WTC11 (cell line): ENCODE data around the gene C4orf33.

ENCODE experiments used
- CBFB ChIP-seq: sonication (generic); formaldehyde crosslinking; IDR thresholded peaks from 2 replicates; pipeline ENCODE4 v1.8.1; 2022; ENCODE audit warnings: mild to moderate bottlenecking, low read depth, missing genetic modification reagents
- CTCF ChIP-seq: fragments of 200-600 bp; IDR thresholded peaks from 2 replicates; pipeline ENCODE4 v1.8.0; 2022; ENCODE audit warnings: antibody characterized with exemption
- E2F4 ChIP-seq: sonication (generic); formaldehyde crosslinking; IDR thresholded peaks from 2 replicates; pipeline ENCODE4 v1.8.1; 2022; ENCODE audit warnings: low read depth, mild to moderate bottlenecking, moderate library complexity, missing genetic modification reagents, borderline replicate concordance
- FOXP1 ChIP-seq: sonication (generic); formaldehyde crosslinking; IDR thresholded peaks from 2 replicates; pipeline ENCODE4 v1.8.0; 2022; ENCODE audit warnings: missing genetic modification reagents, mild to moderate bottlenecking, moderate library complexity, borderline replicate concordance
- HMGXB4 ChIP-seq: sonication (generic); formaldehyde crosslinking; IDR thresholded peaks from 2 replicates; pipeline ENCODE4 v1.8.1; 2023; ENCODE audit warnings: mild to moderate bottlenecking, moderate library complexity, missing genetic modification reagents
- NFE2L1 ChIP-seq: sonication (generic); formaldehyde crosslinking; IDR thresholded peaks from 2 replicates; pipeline ENCODE4 v1.8.1; 2023; ENCODE audit warnings: missing genetic modification reagents
- RELA ChIP-seq: sonication (generic); formaldehyde crosslinking; IDR thresholded peaks from 2 replicates; pipeline ENCODE4 v1.8.1; 2022; ENCODE audit warnings: missing genetic modification reagents, mild to moderate bottlenecking, borderline replicate concordance
- TEAD4 ChIP-seq: sonication (generic); formaldehyde crosslinking; IDR thresholded peaks from 2 replicates; pipeline ENCODE4 v1.8.0; 2022; ENCODE audit warnings: mild to moderate bottlenecking, missing genetic modification reagents
- USF2 ChIP-seq: sonication (generic); formaldehyde crosslinking; IDR thresholded peaks from 2 replicates; pipeline ENCODE4 v1.8.1; 2023; ENCODE audit warnings: mild to moderate bottlenecking, missing genetic modification reagents, moderate library complexity
- ZNF425 ChIP-seq: fragments of 250-450 bp; sonication (Bioruptor Pico); conservative IDR thresholded peaks from 2 replicates; pipeline ENCODE4 v1.9.0; 2021; ENCODE audit warnings: mild to moderate bottlenecking

- TF ChIP-seq CTCF: no peak
- TF ChIP-seq HMGXB4 (CRISPR knock-in tag): no peak
- TF ChIP-seq ZNF425: no peak
- TF ChIP-seq RELA (CRISPR knock-in tag): no peak
- TF ChIP-seq USF2 (CRISPR knock-in tag): no peak
- TF ChIP-seq TEAD4 (CRISPR knock-in tag): no peak
- TF ChIP-seq FOXP1 (CRISPR knock-in tag): no peak
- TF ChIP-seq E2F4 (CRISPR knock-in tag): no peak
- no peak for TF ChIP-seq CBFB
- TF ChIP-seq NFE2L1 (CRISPR knock-in tag): no peak
These were observed 36.9 kb upstream of the C4orf33 start for GRCh38 chr4:129059028-129059427.
